Measurements from ENCODE around the gene PML. TPM values are rescaled to one million over a fixed set of nuclear protein-coding genes. Genes with fewer than 3 reads are reported as not detected.

PML gene
- total RNA-seq, 1 experiment from 2014 or later, result 47.7 TPM

- TF ChIP-seq CDX4 (CRISPR knock-in tag; IDR thresholded peaks at IDR 0.05; ENCODE audit: borderline replicate concordance), result no peak
- TF ChIP-seq, protein P1, sequence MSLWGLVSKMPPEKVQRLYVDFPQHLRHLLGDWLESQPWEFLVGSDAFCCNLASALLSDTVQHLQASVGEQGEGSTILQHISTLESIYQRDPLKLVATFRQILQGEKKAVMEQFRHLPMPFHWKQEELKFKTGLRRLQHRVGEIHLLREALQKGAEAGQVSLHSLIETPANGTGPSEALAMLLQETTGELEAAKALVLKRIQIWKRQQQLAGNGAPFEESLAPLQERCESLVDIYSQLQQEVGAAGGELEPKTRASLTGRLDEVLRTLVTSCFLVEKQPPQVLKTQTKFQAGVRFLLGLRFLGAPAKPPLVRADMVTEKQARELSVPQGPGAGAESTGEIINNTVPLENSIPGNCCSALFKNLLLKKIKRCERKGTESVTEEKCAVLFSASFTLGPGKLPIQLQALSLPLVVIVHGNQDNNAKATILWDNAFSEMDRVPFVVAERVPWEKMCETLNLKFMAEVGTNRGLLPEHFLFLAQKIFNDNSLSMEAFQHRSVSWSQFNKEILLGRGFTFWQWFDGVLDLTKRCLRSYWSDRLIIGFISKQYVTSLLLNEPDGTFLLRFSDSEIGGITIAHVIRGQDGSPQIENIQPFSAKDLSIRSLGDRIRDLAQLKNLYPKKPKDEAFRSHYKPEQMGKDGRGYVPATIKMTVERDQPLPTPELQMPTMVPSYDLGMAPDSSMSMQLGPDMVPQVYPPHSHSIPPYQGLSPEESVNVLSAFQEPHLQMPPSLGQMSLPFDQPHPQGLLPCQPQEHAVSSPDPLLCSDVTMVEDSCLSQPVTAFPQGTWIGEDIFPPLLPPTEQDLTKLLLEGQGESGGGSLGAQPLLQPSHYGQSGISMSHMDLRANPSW (CRISPR knock-in tag; conservative IDR thresholded peaks at IDR 0.05; ENCODE audit: low read depth), result no peak
- no peak for TF ChIP-seq MXD4 (CRISPR knock-in tag; IDR thresholded peaks at IDR 0.05; ENCODE audit: borderline replicate concordance)
- no peak for TF ChIP-seq ELF4 (CRISPR knock-in tag; IDR thresholded peaks at IDR 0.05; ENCODE audit: low read depth)
- TF ChIP-seq TP53 (CRISPR knock-in tag; IDR thresholded peaks at IDR 0.05), result no peak
- TF ChIP-seq ATF6 (CRISPR knock-in tag; IDR thresholded peaks at IDR 0.05), result no peak
- no peak for TF ChIP-seq ZNF232 (CRISPR knock-in tag; IDR thresholded peaks at IDR 0.05)
- TF ChIP-seq JUN (CRISPR knock-in tag; IDR thresholded peaks at IDR 0.05), result no peak
- TF ChIP-seq, protein P2, sequence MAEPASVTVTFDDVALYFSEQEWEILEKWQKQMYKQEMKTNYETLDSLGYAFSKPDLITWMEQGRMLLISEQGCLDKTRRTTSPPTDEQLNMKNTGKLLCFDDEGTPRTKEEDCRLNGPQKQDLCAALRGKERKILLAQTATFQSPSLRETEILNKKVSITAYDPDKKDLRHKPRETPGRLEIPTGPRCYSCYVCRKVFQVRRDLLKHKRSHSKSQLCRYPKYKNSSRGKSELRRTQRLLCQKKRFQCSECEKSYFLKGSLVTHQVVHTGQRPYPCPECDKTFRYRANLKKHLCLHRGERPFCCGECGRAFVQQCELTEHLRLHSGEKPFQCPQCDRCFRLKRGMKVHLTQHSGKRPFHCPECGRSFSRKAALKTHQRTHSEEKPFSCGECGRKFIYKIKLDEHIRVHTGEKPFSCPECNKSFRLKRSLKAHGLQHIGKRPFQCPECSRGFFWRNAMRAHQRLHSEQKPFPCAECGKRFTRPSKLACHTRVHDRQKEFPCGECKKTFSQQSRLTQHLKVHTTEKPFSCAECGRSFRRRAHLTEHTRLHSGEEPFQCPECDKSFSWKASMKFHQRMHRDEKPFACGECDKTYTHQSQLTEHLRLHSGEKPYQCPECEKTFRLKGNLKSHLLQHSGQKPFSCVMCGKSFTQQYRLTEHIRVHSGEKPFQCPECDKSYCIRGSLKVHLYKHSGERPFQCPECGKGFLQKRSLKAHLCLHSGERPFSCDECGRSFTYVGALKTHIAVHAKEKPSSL (CRISPR knock-in tag; conservative IDR thresholded peaks at IDR 0.05), result no peak
Measured at GRCh38 chr15:74028646-74029045, 34.1 kb downstream of the PML start (continued).

GRCh38 chr15:74032046-74032445 is 37.5 kb downstream of the PML start:
- no peak overlapping the region for H3K4me3 Mint-ChIP-seq
- no peaks in the 10 kb centered on the region for H3K9me3 Mint-ChIP-seq
- TF ChIP-seq, protein P3, sequence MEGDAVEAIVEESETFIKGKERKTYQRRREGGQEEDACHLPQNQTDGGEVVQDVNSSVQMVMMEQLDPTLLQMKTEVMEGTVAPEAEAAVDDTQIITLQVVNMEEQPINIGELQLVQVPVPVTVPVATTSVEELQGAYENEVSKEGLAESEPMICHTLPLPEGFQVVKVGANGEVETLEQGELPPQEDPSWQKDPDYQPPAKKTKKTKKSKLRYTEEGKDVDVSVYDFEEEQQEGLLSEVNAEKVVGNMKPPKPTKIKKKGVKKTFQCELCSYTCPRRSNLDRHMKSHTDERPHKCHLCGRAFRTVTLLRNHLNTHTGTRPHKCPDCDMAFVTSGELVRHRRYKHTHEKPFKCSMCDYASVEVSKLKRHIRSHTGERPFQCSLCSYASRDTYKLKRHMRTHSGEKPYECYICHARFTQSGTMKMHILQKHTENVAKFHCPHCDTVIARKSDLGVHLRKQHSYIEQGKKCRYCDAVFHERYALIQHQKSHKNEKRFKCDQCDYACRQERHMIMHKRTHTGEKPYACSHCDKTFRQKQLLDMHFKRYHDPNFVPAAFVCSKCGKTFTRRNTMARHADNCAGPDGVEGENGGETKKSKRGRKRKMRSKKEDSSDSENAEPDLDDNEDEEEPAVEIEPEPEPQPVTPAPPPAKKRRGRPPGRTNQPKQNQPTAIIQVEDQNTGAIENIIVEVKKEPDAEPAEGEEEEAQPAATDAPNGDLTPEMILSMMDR (IDR thresholded peaks at IDR 0.05), result no peak
- TF ChIP-seq ZNF138 (CRISPR knock-in tag; conservative IDR thresholded peaks at IDR 0.05), result no peak
- no peak for TF ChIP-seq FOXJ3 (CRISPR knock-in tag; IDR thresholded peaks at IDR 0.05; ENCODE audit: borderline replicate concordance)
- TF ChIP-seq, protein P4, sequence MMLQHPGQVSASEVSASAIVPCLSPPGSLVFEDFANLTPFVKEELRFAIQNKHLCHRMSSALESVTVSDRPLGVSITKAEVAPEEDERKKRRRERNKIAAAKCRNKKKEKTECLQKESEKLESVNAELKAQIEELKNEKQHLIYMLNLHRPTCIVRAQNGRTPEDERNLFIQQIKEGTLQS (CRISPR knock-in tag; conservative IDR thresholded peaks at IDR 0.05), result no peak
- no peak for TF ChIP-seq NFATC4 (CRISPR knock-in tag; IDR thresholded peaks at IDR 0.05)
- TF ChIP-seq ZNF532 (CRISPR knock-in tag; IDR thresholded peaks at IDR 0.05; ENCODE audit: borderline replicate concordance), result no peak
- no peaks in the 10 kb centered on the region for H3K27me3 Mint-ChIP-seq (ENCODE audit: low read depth)
- ChIA-PET CTCF (interaction anchor here (0.9 to 1.0 kb wide), 2 partner anchors 59 to 280 kb away, joined by 3 to 5 read pairs; no protein-coding TSS in a partner anchor), POLR2A (no interaction called here)
- H3K27ac Mint-ChIP-seq, result no peak overlapping the region
- peaks cover 21% of the 10 kb centered on the region; the same call in 1 of the 2 replicates for H3K36me3 Mint-ChIP-seq
- H3K4me1 Mint-ChIP-seq, result peaks cover 13% of the 10 kb centered on the region
- no peak for DNase-seq (ENCODE audit: low spot score)
- ATAC-seq, result no peak
